H1 (cell line): Measurements from ENCODE around the gene SH3BP2. TPM values are rescaled to one million over a fixed set of nuclear protein-coding genes. Genes with fewer than 3 reads are reported as not detected.

Experiments used
- CTCF ChIA-PET: fragments of 300-600 bp; sonication (Branson Sonifier 250); formaldehyde crosslinking; loops from one replicate; lab custom pipeline; 2021; ENCODE audit not compliant: partially characterized antibody; lab: Charles Lee
- POLR2A ChIA-PET: fragments of 300-600 bp; sonication (Branson Sonifier 250); formaldehyde crosslinking; loops from one replicate; lab custom pipeline; 2021; ENCODE audit warnings: inconsistent platforms; ENCODE audit not compliant: partially characterized antibody; lab: Charles Lee
- DNase-seq, 2 experiments: peaks; one replicate each; pipeline versions ENCODE4 v3.0.0 to v3.0.0-alpha.2; 2010 to 2022; ENCODE audit warnings: low spot score in 2 of 2, low read depth in 1 of 2, mixed read lengths in 1 of 2
- FAIRE-seq: peaks from 2 replicates; lab custom pipeline; 2011; peaks lifted over from hg19 to GRCh38; lab: Jason Lieb, UNC
- H2AFZ ChIP-seq: 2 replicates; pipeline ENCODE4 v1.8.1; 2012; ENCODE audit warnings: low read length, inconsistent platforms
- H2AK5ac ChIP-seq: 2 replicates; pipeline ENCODE4 v1.6.1; 2013; ENCODE audit warnings: low read depth, low read length
- H2BK120ac ChIP-seq: replicated peaks from 2 replicates; pipeline ENCODE3; 2013; ENCODE audit warnings: low read depth, low read length, inconsistent platforms
- H2BK12ac ChIP-seq: 2 replicates; pipeline ENCODE4 v1.6.1; 2013; ENCODE audit warnings: low read depth, low read length
- H2BK15ac ChIP-seq: 2 replicates; pipeline ENCODE4 v1.6.1; 2013; ENCODE audit warnings: low read length
- H2BK20ac ChIP-seq: 2 replicates; pipeline ENCODE4 v1.6.1; 2013; ENCODE audit warnings: low read length
- H2BK5ac ChIP-seq: 2 replicates; pipeline ENCODE4 v1.6.1; 2013; ENCODE audit warnings: low read depth, low read length
- H3K14ac ChIP-seq: 2 replicates; pipeline ENCODE4 v1.6.1; 2013; ENCODE audit warnings: inconsistent platforms; ENCODE audit not compliant: insufficient read length
- H3K18ac ChIP-seq: 2 replicates; pipeline ENCODE4 v1.6.1; 2013; ENCODE audit warnings: low read length; ENCODE audit errors: extremely low read depth
- H3K23ac ChIP-seq: 2 replicates; pipeline ENCODE4 v1.6.1; 2013; ENCODE audit warnings: inconsistent platforms; ENCODE audit not compliant: insufficient read length
- H3K23me2 ChIP-seq: 2 replicates; pipeline ENCODE4 v1.6.1; 2013; ENCODE audit warnings: low read depth, low read length
- H3K27ac ChIP-seq: 2 replicates; pipeline ENCODE4 v1.6.1; 2011; ENCODE audit warnings: low read depth, low read length, inconsistent platforms
- H3K27me3 ChIP-seq, 4 experiments: replicated peaks in 1 of 4; 1 replicate in 1 of 4; 2 replicates in 3 of 4; pipeline versions ENCODE4 v1.6.1 to v1.8.1; 2011 to 2013; ENCODE audit warnings: low read length in 3 of 4, mild to moderate bottlenecking in 3 of 4, inconsistent platforms in 2 of 4, mixed read lengths in 2 of 4, moderate library complexity in 1 of 4; ENCODE audit not compliant: control insufficient read depth in 3 of 4, insufficient read depth in 3 of 4; ENCODE audit errors: extremely low read depth in 1 of 4
- H3K36me3 ChIP-seq, 4 experiments: 2 replicates each; pipeline versions ENCODE4 v1.6.1 to v1.8.1; 2011 to 2013; ENCODE audit warnings: mild to moderate bottlenecking in 4 of 4, low read length in 3 of 4, moderate library complexity in 2 of 4, control low read depth in 1 of 4, inconsistent platforms in 1 of 4; ENCODE audit not compliant: insufficient read depth in 4 of 4, control insufficient read depth in 2 of 4
- H3K4ac ChIP-seq: replicated peaks from 2 replicates; pipeline ENCODE3; 2013; ENCODE audit warnings: low read length, low read depth, mixed read lengths, inconsistent platforms; ENCODE audit not compliant: insufficient read length
- H3K4me1 ChIP-seq, 4 experiments: replicated peaks in 1 of 4; 1 replicate in 1 of 4; 2 replicates in 3 of 4; pipeline versions ENCODE4 v1.6.1 to v1.8.1; 2011 to 2013; ENCODE audit warnings: low read length in 3 of 4, inconsistent platforms in 2 of 4, mixed read lengths in 1 of 4; ENCODE audit not compliant: insufficient read depth in 4 of 4, control insufficient read depth in 3 of 4
- H3K4me2 ChIP-seq, 2 experiments: 2 replicates each; pipeline versions ENCODE4 v1.6.1 to v1.8.1; 2011 to 2013; ENCODE audit warnings: low read depth in 2 of 2, low read length in 2 of 2, control low read depth in 1 of 2, inconsistent platforms in 1 of 2, mild to moderate bottlenecking in 1 of 2; ENCODE audit not compliant: insufficient read depth in 1 of 2
- H3K4me3 ChIP-seq, 4 experiments: fragments of 200-600, 300-600 bp in 1 of 4; sonication (generic), shearing (Covaris generic), sonication (Bioruptor Twin) in 1 of 4; 2 replicates each; pipeline versions ENCODE4 v1.5.1 to v1.8.1; 2011 to 2016; ENCODE audit warnings: low read length in 4 of 4, low read depth in 3 of 4, control low read depth in 2 of 4, inconsistent platforms in 2 of 4, mild to moderate bottlenecking in 2 of 4, mixed read lengths in 1 of 4, moderate library complexity in 1 of 4; ENCODE audit not compliant: insufficient read depth in 2 of 4; ENCODE audit errors: extremely low read depth in 1 of 4
- H3K56ac ChIP-seq: replicated peaks from 2 replicates; pipeline ENCODE3; 2013; ENCODE audit warnings: low read depth, mild to moderate bottlenecking, mixed read lengths, low read length, inconsistent platforms; ENCODE audit not compliant: insufficient read length
- H3K79me1 ChIP-seq: 2 replicates; pipeline ENCODE4 v1.6.1; 2013; ENCODE audit warnings: low read depth, low read length, control low read depth
- H3K79me2 ChIP-seq, 2 experiments: 2 replicates each; pipeline versions ENCODE4 v1.6.1 to v1.8.1; 2012 to 2013; ENCODE audit warnings: low read length in 2 of 2, mild to moderate bottlenecking in 2 of 2, inconsistent platforms in 1 of 2; ENCODE audit not compliant: insufficient read depth in 2 of 2, control insufficient read depth in 1 of 2
- H3K9ac ChIP-seq, 4 experiments: replicated peaks in 1 of 4; 1 replicate in 1 of 4; 2 replicates in 3 of 4; pipeline versions ENCODE4 v1.6.1 to v1.8.1; 2011 to 2013; ENCODE audit warnings: low read depth in 3 of 4, low read length in 3 of 4, control low read depth in 2 of 4, mild to moderate bottlenecking in 2 of 4, moderate library complexity in 2 of 4, inconsistent platforms in 1 of 4; ENCODE audit errors: extremely low read depth in 1 of 4
- H3K9me3 ChIP-seq, 2 experiments: 2 replicates each; pipeline versions ENCODE4 v1.6.1 to v1.8.1; 2012 to 2013; ENCODE audit warnings: mild to moderate bottlenecking in 2 of 2, moderate library complexity in 2 of 2, control low read depth in 1 of 2, inconsistent platforms in 1 of 2, low read depth in 1 of 2, low read length in 1 of 2, mixed read lengths in 1 of 2; ENCODE audit not compliant: insufficient read depth in 2 of 2
- H4K20me1 ChIP-seq, 2 experiments: replicated peaks in 1 of 2; 2 replicates each; pipeline versions ENCODE3 to v1.8.1; 2011 to 2013; ENCODE audit warnings: inconsistent platforms in 2 of 2, low read length in 2 of 2, mild to moderate bottlenecking in 1 of 2; ENCODE audit not compliant: insufficient read depth in 2 of 2, control insufficient read depth in 1 of 2
- H4K5ac ChIP-seq: 2 replicates; pipeline ENCODE4 v1.6.1; 2013; ENCODE audit warnings: low read length, low read depth, mixed read lengths, inconsistent platforms; ENCODE audit not compliant: insufficient read length
- H4K8ac ChIP-seq: 2 replicates; pipeline ENCODE4 v1.8.0; 2013; ENCODE audit warnings: mild to moderate bottlenecking, moderate library complexity, low read length, inconsistent platforms; ENCODE audit not compliant: insufficient read depth; ENCODE audit errors: extremely low read depth
- H4K91ac ChIP-seq: replicated peaks from 2 replicates; pipeline ENCODE3; 2013; ENCODE audit warnings: low read length, mixed read lengths, inconsistent platforms; ENCODE audit not compliant: insufficient read length
- ASH2L ChIP-seq: fragments of 200-600, 300-600 bp; sonication (generic); IDR thresholded peaks from one replicate; pipeline ENCODE4 v1.7.1; 2017; ENCODE audit warnings: low read length
- EGR1 ChIP-seq: IDR thresholded peaks from 2 replicates; pipeline ENCODE4 v1.6.1; 2011; ENCODE audit warnings: low read depth, low read length, borderline replicate concordance
- JUN ChIP-seq: IDR thresholded peaks from 2 replicates; pipeline ENCODE4 v1.6.1; 2011; ENCODE audit warnings: low read depth, mild to moderate bottlenecking, improper control_type of control experiment, low read length
- PHF8 ChIP-seq: fragments of 200-600 bp; sonication (generic); conservative IDR thresholded peaks from 2 replicates; pipeline ENCODE4 v1.7.1; 2012; ENCODE audit warnings: low read depth, mild to moderate bottlenecking, inconsistent platforms, low read length, moderate library complexity
- RXRA ChIP-seq: IDR thresholded peaks from 2 replicates; pipeline ENCODE4 v1.6.1; 2011; ENCODE audit warnings: low read depth, mild to moderate bottlenecking, low read length, moderate library complexity; ENCODE audit not compliant: insufficient read depth
- SIRT6 ChIP-seq: IDR thresholded peaks from one replicate; pipeline ENCODE4 v1.7.1; 2012; ENCODE audit warnings: low read length, inconsistent platforms
- SP2 ChIP-seq: IDR thresholded peaks from 2 replicates; pipeline ENCODE4 v1.6.1; 2012; ENCODE audit warnings: mild to moderate bottlenecking, low read length, inconsistent platforms
- ZNF274 ChIP-seq: IDR thresholded peaks from 2 replicates; pipeline ENCODE4 v1.7.0; 2012; ENCODE audit warnings: low read length, borderline replicate concordance; ENCODE audit errors: extremely low read depth
- WGBS, 2 experiments: shearing (Covaris generic) in 1 of 2; methylation state at CpG; one replicate each; pipeline versions ENCODE4 v1.1.6 to v1.1.7; 2013 to 2015; ENCODE audit warnings: low lambda C conversion rate in 2 of 2, mixed read lengths in 2 of 2, inconsistent platforms in 1 of 2, low coverage in 1 of 2, missing lambda C conversion rate in 1 of 2; ENCODE audit not compliant: insufficient replicate concordance in 2 of 2, insufficient coverage in 1 of 2, insufficient read length in 1 of 2; ENCODE audit errors: extremely low coverage in 1 of 2, missing lambda C conversion rate in 1 of 2; 5-methylcytosine and 5-hydroxymethylcytosine counted together
- polyA plus RNA-seq, 7 experiments: library from polyadenylated mRNA; depleted of rRNA in 3 of 7; stranded (reverse) in 5 of 7; unstranded in 2 of 7; fragments of >200 nt in 5 of 7; fragments of 200-250 nt in 2 of 7; gene quantifications; 1 replicate in 5 of 7; 2 replicates in 1 of 7; 4 replicates in 1 of 7; pipeline versions ENCODE4 v1.2.1 to v1.2.3, GENCODE V29; 2011 to 2013; ENCODE audit warnings: missing spikeins in 2 of 7, mixed read lengths in 2 of 7
- total RNA-seq: library from RNA; stranded (reverse); fragmentation: NEBNext Ultra II Directional; extraction: Animal tissue kit (Norgen Biotek cat#: 25700); gene quantifications from 2 replicates; pipeline ENCODE4 v1.2.1, GENCODE V29; 2021

SH3BP2 gene
- total and polyA plus RNA-seq, 2 of the 8 experiments (the other 6 are each of a cell fraction or from before 2014, with no cell fraction given), result 27.4 to 31.4 TPM

DNA sequence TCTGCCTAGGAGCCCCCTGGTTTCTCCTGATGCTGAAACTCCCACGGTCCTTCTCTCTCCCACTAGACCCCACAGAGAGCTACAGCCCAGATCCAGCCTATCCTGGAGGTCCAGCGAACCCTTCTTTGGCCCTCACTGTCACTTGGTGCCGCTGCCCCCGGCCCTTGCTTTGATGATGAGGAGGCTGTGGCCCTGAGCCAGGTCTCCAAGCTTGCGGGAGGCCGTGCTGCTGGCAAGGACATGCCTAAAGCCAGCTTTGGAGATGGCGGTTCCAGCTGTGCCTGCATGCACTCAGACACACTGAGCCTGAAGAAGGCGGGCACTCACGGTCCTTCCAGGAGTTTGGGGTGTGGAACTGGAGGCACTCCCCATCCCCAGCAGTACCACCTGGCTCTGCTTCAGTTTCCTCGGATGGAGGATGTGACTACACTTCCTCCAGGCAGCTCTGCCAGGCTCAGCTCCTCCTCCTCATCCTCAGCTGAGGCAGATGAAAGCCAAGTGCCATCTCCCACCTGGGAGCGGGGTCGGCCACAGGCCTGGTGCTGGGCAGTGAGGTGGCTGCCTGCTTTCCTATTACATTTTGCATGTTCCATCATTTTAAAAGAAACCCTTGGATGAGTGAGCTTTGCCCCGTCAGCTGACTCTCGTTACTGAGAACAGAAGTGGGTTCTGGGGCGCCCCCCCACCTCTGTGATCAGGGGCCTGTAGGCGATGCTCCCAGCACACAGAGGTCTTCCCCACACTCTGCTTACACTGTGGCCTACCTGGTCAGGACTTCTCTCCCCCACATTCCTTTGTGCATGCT lies 45.8 kb upstream of the SH3BP2 start:
- Histone ChIP-seq H2BK20ac (no peak overlapping the region), H3K4ac (no peak overlapping the region), H2BK12ac (no peak overlapping the region), H4K20me1 (peaks cover 4 to 9% of the 10 kb centered on the region in 2 experiments), H3K27me3 (no peaks in the 10 kb centered on the region; a peak in 1 of 7 replicates), H3K79me2 (peaks cover 0 to 12% of the 10 kb centered on the region in 2 experiments; a peak in 1 of 4 replicates), H3K4me3 (no peak overlapping the region), H3K23me2 (0 out of 2 replicates have a peak, but pooled peaks cover 1% of the 10 kb centered on the region), H2BK120ac (no peak overlapping the region), H3K9ac (no peak overlapping the region), H3K27ac (no peak overlapping the region; the same call in 1 of the 2 replicates), H3K9me3 (no peaks in the 10 kb centered on the region), H3K23ac (no peak overlapping the region), H2BK15ac (no peak overlapping the region), H3K4me2 (no peak overlapping the region), H3K79me1 (peaks cover 10% of the 10 kb centered on the region), H4K91ac (no peak overlapping the region), H3K18ac (no peak overlapping the region), H3K4me1 (no peaks in the 10 kb centered on the region; a peak in 1 of 7 replicates), H4K5ac (no peak overlapping the region), H3K14ac (no peak overlapping the region), H3K56ac (no peak overlapping the region), H2AFZ (no peak overlapping the region), H2AK5ac (no peak overlapping the region), H4K8ac (no peak overlapping the region), H3K36me3 (peaks cover 6 to 34% (median 24%) of the 10 kb centered on the region in 4 experiments; a peak in 6 of 8 replicates), H2BK5ac (no peak overlapping the region)
- ChIA-PET CTCF (interaction anchor here (0.7 to 2.0 kb wide), 3 partner anchors 16 to 121 kb away, joined by 3 to 7 read pairs (median 3); no protein-coding TSS in a partner anchor), POLR2A (interaction anchor here (1.4 to 1.5 kb wide), 2 partner anchors 71 to 73 kb away, joined by 3 read pairs; no protein-coding TSS in a partner anchor)
- DNase-seq (no peak), FAIRE-seq (no peak)
- 91% methylated on average over 16 of the region's 16 CpGs; no CpG with 5 or more reads in 1 of the 2 experiments for WGBS, 2 experiments
- TF ChIP-seq ASH2L (no peak), ZNF274 (no peak), SP2 (no peak), PHF8 (no peak), RXRA (no peak), SIRT6 (no peak), EGR1 (no peak), JUN (no peak)
